ENCODE measurements around the gene CDKL5. TPM values are rescaled to one million over a fixed set of nuclear protein-coding genes. Genes with fewer than 3 reads are reported as not detected.

The CDKL5 gene
- total RNA-seq, 5 donors from 2014 or later (not counting 1 experiment from before 2014, with no cell fraction given), result 3.3 to 5.2 (median 4.1) TPM

- Histone ChIP-seq H3K36me3 (ENCODE audit: control insufficient read depth in 2 of 2, extremely low read depth in 1 of 2, insufficient read depth in 1 of 2, low read length in 1 of 2) (no peaks in the 10 kb centered on the region), H3K4me3 (ENCODE audit: control insufficient read depth in 1 of 2, extremely low read depth in 1 of 2, low read length in 1 of 2) (no peak overlapping the region), H3K27me3 (replicated peaks in 1 of 2; ENCODE audit: control insufficient read depth in 2 of 2, extremely low read depth in 1 of 2, insufficient read depth in 2 of 2, low read length in 1 of 2) (no peaks in the 10 kb centered on the region), H3K9me3 (no peaks in the 10 kb centered on the region), H3K4me1 (ENCODE audit: control insufficient read depth in 1 of 2, extremely low read depth in 1 of 2, insufficient read depth in 2 of 2, low read length in 2 of 2) (no peaks in the 10 kb centered on the region), H3K27ac (ENCODE audit: low read length) (no peak overlapping the region)
- Mint-ChIP-seq H3K27ac (no peak overlapping the region), H3K36me3 (no peaks in the 10 kb centered on the region), H3K4me3 (no peak overlapping the region), H3K9me3 (no peaks in the 10 kb centered on the region), H3K4me1 (peaks cover 3 to 7% (median 7%) of the 10 kb centered on the region in 3 donors), H3K27me3 (peaks cover 0 to 3% of the 10 kb centered on the region in 2 donors)
- ChIA-PET CTCF (no interaction called here), POLR2A (no interaction called here)
- DNase-seq, result no peak
- WGBS (ENCODE audit: insufficient coverage), result 94% methylated on average over 3 of the region's 6 CpGs
- no peak for ATAC-seq (replicated peaks in 1 of 4)
These were observed 256.6 kb downstream of the CDKL5 start for GRCh38 chrX:18681996-18682395.

DNA sequence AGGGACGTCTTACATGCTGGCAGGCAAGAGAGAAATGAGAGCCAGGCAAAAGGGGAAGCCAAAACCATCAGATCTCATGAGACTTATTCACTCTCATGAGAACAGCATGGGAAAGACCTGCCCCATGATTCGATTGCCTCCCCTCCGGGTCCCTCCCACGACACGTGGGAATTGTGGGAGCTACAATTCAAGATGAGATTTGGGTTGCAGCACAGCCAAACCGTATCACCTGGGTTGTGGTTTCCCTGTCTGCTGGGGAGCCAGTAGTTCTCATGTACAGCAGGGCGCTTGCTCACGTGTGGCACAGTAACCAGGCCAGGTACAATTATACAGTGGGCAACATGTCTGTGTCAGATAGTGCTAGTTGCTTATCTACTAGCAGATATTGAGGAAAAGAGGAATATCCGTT is 257.6 kb downstream of the CDKL5 start:
- ATAC-seq (replicated peaks in 1 of 4), result no peak
- WGBS (ENCODE audit: insufficient coverage), result no CpG with 5 or more reads among the region's 9 CpGs
- Histone ChIP-seq H3K9me3 (no peaks in the 10 kb centered on the region), H3K4me1 (ENCODE audit: control insufficient read depth in 1 of 2, extremely low read depth in 1 of 2, insufficient read depth in 2 of 2, low read length in 2 of 2) (no peaks in the 10 kb centered on the region), H3K27ac (ENCODE audit: low read length) (no peak overlapping the region), H3K27me3 (replicated peaks in 1 of 2; ENCODE audit: control insufficient read depth in 2 of 2, extremely low read depth in 1 of 2, insufficient read depth in 2 of 2, low read length in 1 of 2) (no peaks in the 10 kb centered on the region), H3K36me3 (ENCODE audit: control insufficient read depth in 2 of 2, extremely low read depth in 1 of 2, insufficient read depth in 1 of 2, low read length in 1 of 2) (no peaks in the 10 kb centered on the region), H3K4me3 (ENCODE audit: control insufficient read depth in 1 of 2, extremely low read depth in 1 of 2, low read length in 1 of 2) (no peak overlapping the region)
- Mint-ChIP-seq H3K36me3 (no peaks in the 10 kb centered on the region), H3K4me1 (peaks cover 0 to 4% (median 0%) of the 10 kb centered on the region in 3 donors), H3K4me3 (no peak overlapping the region), H3K9me3 (no peaks in the 10 kb centered on the region), H3K27me3 (peaks cover 0 to 3% of the 10 kb centered on the region in 2 donors), H3K27ac (no peak overlapping the region)
- ChIA-PET CTCF (no interaction called here), POLR2A (no interaction called here)
- no peak for DNase-seq

DNA sequence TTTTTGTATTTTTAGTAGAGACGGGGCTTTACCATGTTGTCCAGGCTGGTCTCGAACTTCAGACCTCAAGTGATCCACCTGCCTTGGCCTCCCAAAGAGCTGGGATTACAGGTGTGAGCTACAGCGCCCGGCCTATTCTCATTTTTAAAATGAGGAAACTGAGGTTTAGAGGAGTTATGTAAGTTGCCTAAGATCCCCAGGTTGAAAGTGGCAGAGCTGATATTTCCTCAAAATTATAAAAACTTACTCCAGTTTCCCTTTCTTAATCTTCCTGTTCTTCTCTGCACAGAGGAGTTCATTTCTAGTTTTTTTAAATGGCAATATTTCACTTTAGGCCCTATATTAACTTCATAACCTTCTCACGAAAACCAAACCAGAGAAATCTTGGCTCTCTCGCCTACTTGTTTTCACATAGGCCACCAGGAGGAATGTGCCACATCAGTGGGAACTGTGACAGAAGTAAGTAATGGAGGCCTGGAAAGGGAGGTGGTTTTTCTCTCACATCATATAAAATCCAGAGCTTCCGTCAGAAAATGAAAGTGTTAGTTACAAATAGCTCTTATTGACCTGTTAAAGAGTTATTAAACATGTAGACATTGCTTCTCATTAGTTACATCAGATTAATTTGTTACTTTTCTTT is 262.6 kb downstream of the CDKL5 start:
- H3K4me1 Mint-ChIP-seq, result no peaks in the 10 kb centered on the region
- no peak overlapping the region for H3K4me3 ChIP-seq (ENCODE audit: control insufficient read depth in 1 of 2, extremely low read depth in 1 of 2, low read length in 1 of 2)
- H3K36me3 Mint-ChIP-seq, result no peaks in the 10 kb centered on the region
- no peak overlapping the region for H3K4me3 Mint-ChIP-seq
- H3K9me3 Mint-ChIP-seq, result no peaks in the 10 kb centered on the region
- H3K27me3 Mint-ChIP-seq, result peaks cover 0 to 3% of the 10 kb centered on the region in 2 donors
- WGBS (ENCODE audit: insufficient coverage), result no CpG with 5 or more reads among the region's 7 CpGs
- no peaks in the 10 kb centered on the region for H3K4me1 ChIP-seq (ENCODE audit: control insufficient read depth in 1 of 2, extremely low read depth in 1 of 2, insufficient read depth in 2 of 2, low read length in 2 of 2)
- no peak for DNase-seq
- H3K36me3 ChIP-seq (ENCODE audit: control insufficient read depth in 2 of 2, extremely low read depth in 1 of 2, insufficient read depth in 1 of 2, low read length in 1 of 2), result no peaks in the 10 kb centered on the region
- H3K27ac ChIP-seq (ENCODE audit: low read length), result no peak overlapping the region
- no peak overlapping the region for H3K27ac Mint-ChIP-seq
- ChIA-PET POLR2A (no interaction called here), CTCF (interaction anchor here in 1 of 2 donors (0.6 kb wide), 1 partner anchor 1315 kb away, joined by 3 read pairs; no protein-coding TSS in a partner anchor)
- no peaks in the 10 kb centered on the region for H3K9me3 ChIP-seq
- H3K27me3 ChIP-seq (replicated peaks in 1 of 2; ENCODE audit: control insufficient read depth in 2 of 2, extremely low read depth in 1 of 2, insufficient read depth in 2 of 2, low read length in 1 of 2), result no peaks in the 10 kb centered on the region
- ATAC-seq (replicated peaks in 1 of 4), result no peak

DNA sequence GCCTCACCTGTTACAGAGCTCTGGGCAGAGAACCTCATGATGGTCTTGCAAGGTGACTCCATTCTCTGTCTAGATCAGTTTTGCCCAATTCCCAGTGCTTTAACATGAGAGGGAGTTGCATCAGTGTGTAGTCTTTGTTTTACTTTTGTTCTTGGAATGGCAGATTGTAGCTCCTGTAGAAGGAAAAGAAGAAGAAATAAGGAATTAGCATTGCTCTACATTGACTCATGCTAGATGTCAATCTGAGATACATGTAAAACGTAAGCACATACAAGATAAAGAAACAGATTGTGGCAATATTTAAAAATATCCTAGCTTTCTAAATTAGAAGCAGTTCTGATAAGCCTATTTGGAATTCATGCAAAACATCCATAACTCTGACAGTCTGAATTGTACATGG is 266.0 kb downstream of the CDKL5 start:
- CTCF ChIA-PET, result no interaction called here
- Histone ChIP-seq H3K27ac (ENCODE audit: low read length) (no peak overlapping the region), H3K4me1 (ENCODE audit: control insufficient read depth in 1 of 2, extremely low read depth in 1 of 2, insufficient read depth in 2 of 2, low read length in 2 of 2) (no peaks in the 10 kb centered on the region), H3K27me3 (replicated peaks in 1 of 2; ENCODE audit: control insufficient read depth in 2 of 2, extremely low read depth in 1 of 2, insufficient read depth in 2 of 2, low read length in 1 of 2) (no peaks in the 10 kb centered on the region), H3K9me3 (no peaks in the 10 kb centered on the region), H3K36me3 (ENCODE audit: control insufficient read depth in 2 of 2, extremely low read depth in 1 of 2, insufficient read depth in 1 of 2, low read length in 1 of 2) (no peaks in the 10 kb centered on the region), H3K4me3 (ENCODE audit: control insufficient read depth in 1 of 2, extremely low read depth in 1 of 2, low read length in 1 of 2) (no peak overlapping the region)
- POLR2A ChIA-PET, result no interaction called here
- H3K9me3 Mint-ChIP-seq, result no peaks in the 10 kb centered on the region
- H3K4me1 Mint-ChIP-seq, result no peaks in the 10 kb centered on the region
- DNase-seq, result no peak
- no peak for ATAC-seq (replicated peaks in 1 of 4)
- WGBS (ENCODE audit: insufficient coverage), result no CpG with 5 or more reads among the region's 1 CpG
- H3K27ac Mint-ChIP-seq, result no peak overlapping the region
- H3K27me3 Mint-ChIP-seq, result peaks cover 0 to 3% of the 10 kb centered on the region in 2 donors
- H3K36me3 Mint-ChIP-seq, result no peaks in the 10 kb centered on the region
- no peak overlapping the region for H3K4me3 Mint-ChIP-seq

DNA sequence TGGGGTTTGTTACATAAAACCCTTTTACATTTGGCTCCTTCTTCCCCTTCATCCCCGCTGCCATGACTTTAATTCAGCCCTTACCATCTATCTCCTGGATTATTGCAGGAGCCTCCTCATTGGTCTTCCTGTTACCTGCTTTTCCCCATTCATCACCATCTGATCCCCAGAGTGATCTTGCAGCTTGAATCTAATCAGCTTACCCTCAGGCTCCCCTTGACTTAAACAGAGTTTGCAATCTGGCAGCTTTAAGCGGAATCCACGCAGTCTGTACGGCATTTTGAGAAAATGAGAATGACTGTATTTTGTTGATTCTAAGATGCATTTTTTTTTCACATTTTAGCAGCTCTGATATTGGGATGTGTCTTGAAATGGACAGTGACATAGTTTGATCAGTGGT is 267.1 kb downstream of the CDKL5 start:
- POLR2A ChIA-PET, result no interaction called here

GRCh38 chrX:18696653-18697052 is 271.2 kb downstream of the CDKL5 start:
- no peaks in the 10 kb centered on the region for H3K4me1 ChIP-seq (ENCODE audit: control insufficient read depth in 1 of 2, extremely low read depth in 1 of 2, insufficient read depth in 2 of 2, low read length in 2 of 2)
- Mint-ChIP-seq H3K4me3 (no peak overlapping the region), H3K36me3 (no peaks in the 10 kb centered on the region), H3K27ac (no peak overlapping the region), H3K9me3 (no peaks in the 10 kb centered on the region), H3K4me1 (no peaks in the 10 kb centered on the region), H3K27me3 (peaks cover 4 to 11% of the 10 kb centered on the region in 2 donors)
- no peak for DNase-seq
- WGBS (ENCODE audit: insufficient coverage), result no CpG with 5 or more reads among the region's 3 CpGs
- POLR2A ChIA-PET, result interaction anchor here in 1 of 2 donors (0.7 kb wide), 1 partner anchor 663 kb away, joined by 3 read pairs; no protein-coding TSS in a partner anchor
- no peak for ATAC-seq (replicated peaks in 1 of 4)
- no peak overlapping the region for H3K27ac ChIP-seq (ENCODE audit: low read length)
- CTCF ChIA-PET, result no interaction called here
- no peaks in the 10 kb centered on the region for H3K27me3 ChIP-seq (replicated peaks in 1 of 2; ENCODE audit: control insufficient read depth in 2 of 2, extremely low read depth in 1 of 2, insufficient read depth in 2 of 2, low read length in 1 of 2)
- H3K36me3 ChIP-seq (ENCODE audit: control insufficient read depth in 2 of 2, extremely low read depth in 1 of 2, insufficient read depth in 1 of 2, low read length in 1 of 2), result no peaks in the 10 kb centered on the region
- H3K4me3 ChIP-seq (ENCODE audit: control insufficient read depth in 1 of 2, extremely low read depth in 1 of 2, low read length in 1 of 2), result no peak overlapping the region
- no peaks in the 10 kb centered on the region for H3K9me3 ChIP-seq

More for the DNA sequence above, 267.1 kb downstream of the CDKL5 start:
- WGBS (ENCODE audit: insufficient coverage), result no CpG with 5 or more reads among the region's 4 CpGs
- H3K36me3 ChIP-seq (ENCODE audit: control insufficient read depth in 2 of 2, extremely low read depth in 1 of 2, insufficient read depth in 1 of 2, low read length in 1 of 2), result no peaks in the 10 kb centered on the region
- Mint-ChIP-seq H3K27ac (no peak overlapping the region), H3K36me3 (no peaks in the 10 kb centered on the region), H3K4me3 (no peak overlapping the region), H3K9me3 (no peaks in the 10 kb centered on the region), H3K4me1 (no peaks in the 10 kb centered on the region), H3K27me3 (peaks cover 3 to 7% of the 10 kb centered on the region in 2 donors)
- no peak overlapping the region for H3K27ac ChIP-seq (ENCODE audit: low read length)
- ATAC-seq (replicated peaks in 1 of 4), result no peak
- H3K9me3 ChIP-seq, result no peaks in the 10 kb centered on the region
- no peak for DNase-seq
- no peaks in the 10 kb centered on the region for H3K27me3 ChIP-seq (replicated peaks in 1 of 2; ENCODE audit: control insufficient read depth in 2 of 2, extremely low read depth in 1 of 2, insufficient read depth in 2 of 2, low read length in 1 of 2)
- no peaks in the 10 kb centered on the region for H3K4me1 ChIP-seq (ENCODE audit: control insufficient read depth in 1 of 2, extremely low read depth in 1 of 2, insufficient read depth in 2 of 2, low read length in 2 of 2)
- no peak overlapping the region for H3K4me3 ChIP-seq (ENCODE audit: control insufficient read depth in 1 of 2, extremely low read depth in 1 of 2, low read length in 1 of 2)
- CTCF ChIA-PET, result no interaction called here

Measured in T-cell (primary cell).